Uterus (tissue), 4 donors: Measurements from ENCODE around the gene EDAR. TPM values are rescaled to one million over a fixed set of nuclear protein-coding genes. Genes with fewer than 3 reads are reported as not detected.

Experiments
- DNase-seq, 2 donors: peaks; one replicate each; pipeline ENCODE4 v3.0.0-alpha.2; 2019 to 2020
- H3K27ac ChIP-seq, 2 donors: fragments of 200-600 bp; sonication (generic); 1 replicate in 1 of 2; 2 replicates in 1 of 2; pipeline ENCODE4 v1.5.1; 2016 to 2018
- H3K27me3 ChIP-seq, 2 donors: fragments of 200-600 bp; sonication (generic); one replicate each; pipeline ENCODE4 v1.5.1; 2018 to 2019; ENCODE audit warnings: control low read depth in 1 of 2
- H3K36me3 ChIP-seq, 2 donors: fragments of 200-600 bp; sonication (generic); one replicate each; pipeline ENCODE4 v1.5.1; 2019; ENCODE audit warnings: control low read depth in 1 of 2
- H3K4me1 ChIP-seq, 2 donors: fragments of 200-600 bp; sonication (generic); one replicate each; pipeline ENCODE4 v1.5.1; 2018 to 2019; ENCODE audit warnings: control low read depth in 1 of 2
- H3K4me3 ChIP-seq, 2 donors: fragments of 200-600 bp; sonication (generic); 1 replicate in 1 of 2; 2 replicates in 1 of 2; pipeline ENCODE4 v1.5.1; 2018 to 2019; ENCODE audit warnings: mild to moderate bottlenecking in 1 of 2
- H3K9me3 ChIP-seq, 2 donors: fragments of 200-600 bp; sonication (generic); one replicate each; pipeline ENCODE4 v1.5.1; 2019; ENCODE audit warnings: control low read depth in 1 of 2
- CTCF ChIP-seq, 4 experiments: fragments of 200-600 bp in 2 of 4; fragments of 450-650 bp in 2 of 4; sonication (generic) in 2 of 4; IDR thresholded peaks; one replicate each; pipeline ENCODE4 v1.5.1; 2016 to 2019; ENCODE audit warnings: antibody characterized with exemption in 4 of 4, mild to moderate bottlenecking in 2 of 4, moderate library complexity in 1 of 4
- POLR2A ChIP-seq, 2 donors: fragments of 450-650 bp; IDR thresholded peaks; one replicate each; pipeline ENCODE4 v1.6.1; 2016; ENCODE audit warnings: antibody characterized with exemption in 2 of 2, mild to moderate bottlenecking in 1 of 2, moderate library complexity in 1 of 2
- intact Hi-C: fragments of 100-400 bp; cut with DNase I; formaldehyde crosslinking; loops from one replicate; pipeline ENCODE4 v1.15.1; 2023; ENCODE audit warnings: low total_unique reads
- total RNA-seq, 4 donors: library from RNA; depleted of rRNA in 3 of 4; stranded (reverse); fragments of >200 nt in 3 of 4; gene quantifications; one replicate each; pipeline versions ENCODE4 v1.1.0 to v1.2.4, GENCODE V29; 2014 to 2023
- donor health status: DM: yes; HTN: yes; CAD: no.

The EDAR gene
- total RNA-seq, 4 donors from 2014 or later: 0.62 TPM; not detected in 3

GRCh38 chr2:108925735-108926134 is 63.3 kb downstream of the EDAR start:
- intact Hi-C loops: no loop called here

GRCh38 chr2:108925286-108925685 is 63.7 kb downstream of the EDAR start:
- H3K4me1 ChIP-seq: no peaks in the 10 kb centered on the region
- intact Hi-C loops: no loop called here
- no peaks in the 10 kb centered on the region for H3K36me3 ChIP-seq
- H3K4me3 ChIP-seq: no peak overlapping the region
- TF ChIP-seq CTCF (IDR thresholded peaks at IDR 0.05) (no peak), POLR2A (IDR thresholded peaks at IDR 0.05) (no peak)
- H3K27ac ChIP-seq: no peak overlapping the region
- H3K9me3 ChIP-seq: no peaks in the 10 kb centered on the region
- H3K27me3 ChIP-seq: no peaks in the 10 kb centered on the region
- no peak for DNase-seq

More at GRCh38 chr2:108925735-108926134, 63.3 kb downstream of the EDAR start:
- H3K36me3 ChIP-seq: no peaks in the 10 kb centered on the region
- no peak overlapping the region for H3K27ac ChIP-seq
- H3K9me3 ChIP-seq: no peaks in the 10 kb centered on the region
- H3K4me1 ChIP-seq: no peaks in the 10 kb centered on the region
- H3K27me3 ChIP-seq: no peaks in the 10 kb centered on the region
- no peak for DNase-seq
- no peak overlapping the region for H3K4me3 ChIP-seq
- TF ChIP-seq POLR2A (IDR thresholded peaks at IDR 0.05): no peak
- TF ChIP-seq CTCF (IDR thresholded peaks at IDR 0.05): no peak

- Histone ChIP-seq H3K27ac (no peak overlapping the region), H3K4me3 (no peak overlapping the region), H3K27me3 (no peaks in the 10 kb centered on the region), H3K36me3 (no peaks in the 10 kb centered on the region), H3K4me1 (no peaks in the 10 kb centered on the region), H3K9me3 (no peaks in the 10 kb centered on the region)
- no peak for DNase-seq
- TF ChIP-seq CTCF (IDR thresholded peaks at IDR 0.05) (no peak), POLR2A (IDR thresholded peaks at IDR 0.05) (no peak)
- intact Hi-C loops: no loop called here
These were observed 64.3 kb downstream of the EDAR start for GRCh38 chr2:108924580-108925251.

GRCh38 chr2:108923736-108924579 is 65.1 kb downstream of the EDAR start:
- Histone ChIP-seq H3K27me3 (no peaks in the 10 kb centered on the region), H3K4me1 (no peaks in the 10 kb centered on the region), H3K36me3 (no peaks in the 10 kb centered on the region), H3K9me3 (no peaks in the 10 kb centered on the region), H3K4me3 (no peak overlapping the region), H3K27ac (no peak overlapping the region)
- no peak for DNase-seq
- intact Hi-C loops: no loop called here
- TF ChIP-seq POLR2A (IDR thresholded peaks at IDR 0.05) (no peak), CTCF (IDR thresholded peaks at IDR 0.05) (no peak)
